Measurements from ENCODE around the gene NPM1. TPM values are rescaled to one million over a fixed set of nuclear protein-coding genes. Genes with fewer than 3 reads are reported as not detected.

The NPM1 gene
- total RNA-seq, 1 donor from 2014 or later: 814 TPM

- Mint-ChIP-seq H3K9me3 (ENCODE audit: low read depth) (no peaks in the 10 kb centered on the region), H3K27ac (ENCODE audit: unreplicated experiment) (no peak overlapping the region), H3K4me3 (ENCODE audit: unreplicated experiment) (no peak overlapping the region), H3K27me3 (ENCODE audit: low read depth) (no peaks in the 10 kb centered on the region), H3K4me1 (ENCODE audit: low read depth) (no peaks in the 10 kb centered on the region), H3K36me3 (ENCODE audit: low read depth) (peaks cover 1% of the 10 kb centered on the region)
- TF ChIP-seq CTCF (IDR thresholded peaks at IDR 0.05): no peak
- DNase-seq (ENCODE audit: low spot score): no peak
Observed at GRCh38 chr5:171435908-171436307, 48.3 kb downstream of the NPM1 start.

GRCh38 chr5:171436804-171437285 lies 49.2 kb downstream of the NPM1 start:
- no peak for TF ChIP-seq CTCF (IDR thresholded peaks at IDR 0.05)
- Mint-ChIP-seq H3K27me3 (ENCODE audit: low read depth) (no peaks in the 10 kb centered on the region), H3K36me3 (ENCODE audit: low read depth) (peaks cover 1% of the 10 kb centered on the region), H3K4me3 (ENCODE audit: unreplicated experiment) (no peak overlapping the region), H3K4me1 (ENCODE audit: low read depth) (peaks cover 4% of the 10 kb centered on the region), H3K9me3 (ENCODE audit: low read depth) (no peaks in the 10 kb centered on the region), H3K27ac (ENCODE audit: unreplicated experiment) (no peak overlapping the region)
- no peak for DNase-seq (ENCODE audit: low spot score)

- no peak for TF ChIP-seq CTCF (IDR thresholded peaks at IDR 0.05)
- no peaks in the 10 kb centered on the region for H3K9me3 Mint-ChIP-seq (ENCODE audit: low read depth)
- H3K27me3 Mint-ChIP-seq (ENCODE audit: low read depth): no peaks in the 10 kb centered on the region
- H3K4me1 Mint-ChIP-seq (ENCODE audit: low read depth): peaks cover 9% of the 10 kb centered on the region
- no peak for DNase-seq (ENCODE audit: low spot score)
- peaks cover 1% of the 10 kb centered on the region for H3K36me3 Mint-ChIP-seq (ENCODE audit: low read depth)
- no peak overlapping the region for H3K4me3 Mint-ChIP-seq (ENCODE audit: unreplicated experiment)
- H3K27ac Mint-ChIP-seq (ENCODE audit: unreplicated experiment): no peak overlapping the region
Observed at GRCh38 chr5:171437286-171437821, 49.7 kb downstream of the NPM1 start.

- no peaks in the 10 kb centered on the region for H3K9me3 Mint-ChIP-seq (ENCODE audit: low read depth)
- TF ChIP-seq CTCF (IDR thresholded peaks at IDR 0.05): no peak
- no peak overlapping the region for H3K4me3 Mint-ChIP-seq (ENCODE audit: unreplicated experiment)
- peaks cover 1% of the 10 kb centered on the region for H3K36me3 Mint-ChIP-seq (ENCODE audit: low read depth)
- H3K27ac Mint-ChIP-seq (ENCODE audit: unreplicated experiment): no peak overlapping the region
- peaks cover 15% of the 10 kb centered on the region for H3K4me1 Mint-ChIP-seq (ENCODE audit: low read depth)
- no peak for DNase-seq (ENCODE audit: low spot score)
- no peaks in the 10 kb centered on the region for H3K27me3 Mint-ChIP-seq (ENCODE audit: low read depth)
Observed at GRCh38 chr5:171438738-171439137, 51.1 kb downstream of the NPM1 start.

- TF ChIP-seq CTCF (IDR thresholded peaks at IDR 0.05): no peak
- DNase-seq (ENCODE audit: low spot score): no peak
- no peaks in the 10 kb centered on the region for H3K9me3 Mint-ChIP-seq (ENCODE audit: low read depth)
- H3K36me3 Mint-ChIP-seq (ENCODE audit: low read depth): peaks cover 1% of the 10 kb centered on the region
- peaks cover 20% of the 10 kb centered on the region for H3K4me1 Mint-ChIP-seq (ENCODE audit: low read depth)
- no peaks in the 10 kb centered on the region for H3K27me3 Mint-ChIP-seq (ENCODE audit: low read depth)
- no peak overlapping the region for H3K27ac Mint-ChIP-seq (ENCODE audit: unreplicated experiment)
- no peak overlapping the region for H3K4me3 Mint-ChIP-seq (ENCODE audit: unreplicated experiment)
Observed at GRCh38 chr5:171441246-171441791, 53.7 kb downstream of the NPM1 start.
